HEK293 (cell line): ENCODE results near the gene PTGFRN.

Experiments used
- CTCF ChIA-PET: fragments of 350-600 bp; formaldehyde crosslinking; extraction: SDS; loops from one replicate; lab custom pipeline; 2021; ENCODE audit warnings: antibody characterized with exemption; lab: Yijun Ruan, JAX
- POLR2A ChIA-PET: fragments of 300-600 bp; formaldehyde crosslinking; extraction: SDS; loops from one replicate; lab custom pipeline; 2020; ENCODE audit warnings: antibody characterized with exemption, inconsistent platforms; lab: Yijun Ruan, JAX
- H3K27ac ChIP-seq: fragments of 200-500 bp; sonication (Bioruptor generic); 2 replicates; pipeline ENCODE4 v1.5.1; 2014; ENCODE audit warnings: low read depth, low read length, control low read depth, inconsistent platforms; ENCODE audit errors: extremely low read depth
- H3K36me3 ChIP-seq, 2 experiments: fragments of 200-500 bp in 1 of 2; sonication (Bioruptor generic) in 1 of 2; 1 replicate in 1 of 2; 2 replicates in 1 of 2; pipeline ENCODE4 v1.5.1; 2014 to 2017; ENCODE audit warnings: inconsistent platforms in 2 of 2, low read length in 2 of 2; ENCODE audit not compliant: control insufficient read depth in 2 of 2, insufficient read depth in 1 of 2
- H3K4me1 ChIP-seq: fragments of 200-500 bp; sonication (Bioruptor generic); 2 replicates; pipeline ENCODE4 v1.5.1; 2014; ENCODE audit warnings: mild to moderate bottlenecking, low read length, inconsistent platforms; ENCODE audit not compliant: control insufficient read depth, insufficient read depth
- H3K4me3 ChIP-seq: 2 replicates; pipeline ENCODE4 v1.5.1; 2011; ENCODE audit warnings: low read depth, mild to moderate bottlenecking, control low read depth, low read length, moderate library complexity
- H3K9me3 ChIP-seq: fragments of 200-500 bp; sonication (Bioruptor generic); 2 replicates; pipeline ENCODE4 v1.5.1; 2014; ENCODE audit warnings: low read depth, low read length, inconsistent platforms; ENCODE audit not compliant: control insufficient read depth, insufficient read depth
- KLF17 ChIP-seq: fragments of 450-650 bp; formaldehyde crosslinking; IDR thresholded peaks from 2 replicates; pipeline ENCODE4 v1.5.1; 2016; ENCODE audit warnings: missing biosample characterization, missing genetic modification characterization
- OSR2 ChIP-seq: fragments of 450-650 bp; formaldehyde crosslinking; IDR thresholded peaks from 2 replicates; pipeline ENCODE4 v1.5.1; 2016; ENCODE audit warnings: missing biosample characterization, missing genetic modification characterization
- OVOL3 ChIP-seq: fragments of 450-650 bp; formaldehyde crosslinking; IDR thresholded peaks from 2 replicates; pipeline ENCODE4 v1.5.1; 2016; ENCODE audit warnings: missing biosample characterization, missing genetic modification characterization
- SCRT2 ChIP-seq: fragments of 450-650 bp; formaldehyde crosslinking; IDR thresholded peaks from 2 replicates; pipeline ENCODE4 v1.5.1; 2016; ENCODE audit warnings: missing biosample characterization, missing genetic modification characterization
- TSHZ1 ChIP-seq: fragments of 450-650 bp; formaldehyde crosslinking; IDR thresholded peaks from 2 replicates; pipeline ENCODE4 v1.5.1; 2016; ENCODE audit warnings: missing biosample characterization, missing genetic modification characterization, borderline replicate concordance
- WT1 ChIP-seq: fragments of 450-650 bp; formaldehyde crosslinking; IDR thresholded peaks from 2 replicates; pipeline ENCODE4 v1.5.1; 2016; ENCODE audit warnings: missing biosample characterization, missing genetic modification characterization
- ZBTB44 ChIP-seq: fragments of 450-650 bp; IDR thresholded peaks from 2 replicates; pipeline ENCODE4 v1.5.1; 2018; ENCODE audit warnings: missing biosample characterization, mild to moderate bottlenecking, missing genetic modification characterization
- ZBTB8A ChIP-seq: fragments of 450-650 bp; formaldehyde crosslinking; IDR thresholded peaks from 2 replicates; pipeline ENCODE4 v1.5.1; 2016; ENCODE audit warnings: missing biosample characterization, missing genetic modification characterization
- ZFHX2 ChIP-seq: fragments of 450-650 bp; formaldehyde crosslinking; conservative IDR thresholded peaks from 2 replicates; pipeline ENCODE4 v1.5.1; 2016; ENCODE audit warnings: missing biosample characterization, missing genetic modification characterization
- ZNF138 ChIP-seq: fragments of 450-650 bp; formaldehyde crosslinking; IDR thresholded peaks from 2 replicates; pipeline ENCODE4 v1.5.1; 2016; ENCODE audit warnings: missing biosample characterization, missing genetic modification characterization, borderline replicate concordance
- ZNF146 ChIP-seq: fragments of 450-650 bp; formaldehyde crosslinking; IDR thresholded peaks from 2 replicates; pipeline ENCODE4 v1.5.1; 2016; ENCODE audit warnings: missing biosample characterization, missing genetic modification characterization
- ZNF48 ChIP-seq: fragments of 450-650 bp; formaldehyde crosslinking; IDR thresholded peaks from 2 replicates; pipeline ENCODE4 v1.5.1; 2016; ENCODE audit warnings: missing biosample characterization, missing genetic modification characterization
- ZNF513 ChIP-seq: fragments of 450-650 bp; IDR thresholded peaks from 2 replicates; pipeline ENCODE4 v1.5.1; 2018; ENCODE audit warnings: missing biosample characterization, missing genetic modification characterization
- ZNF530 ChIP-seq: fragments of 450-650 bp; formaldehyde crosslinking; IDR thresholded peaks from 2 replicates; pipeline ENCODE4 v1.5.1; 2016; ENCODE audit warnings: low read depth, missing biosample characterization, missing genetic modification characterization
- ZNF585B ChIP-seq: fragments of 450-650 bp; formaldehyde crosslinking; IDR thresholded peaks from 2 replicates; pipeline ENCODE4 v1.5.1; 2016; ENCODE audit warnings: missing biosample characterization, missing genetic modification characterization
- ZNF701 ChIP-seq: fragments of 450-650 bp; formaldehyde crosslinking; IDR thresholded peaks from 2 replicates; pipeline ENCODE4 v1.5.1; 2016; ENCODE audit warnings: missing biosample characterization, missing genetic modification characterization
- ZNF792 ChIP-seq: fragments of 450-650 bp; formaldehyde crosslinking; IDR thresholded peaks from 2 replicates; pipeline ENCODE4 v1.5.1; 2016; ENCODE audit warnings: missing biosample characterization, missing genetic modification characterization
- ZSCAN16 ChIP-seq: fragments of 450-650 bp; formaldehyde crosslinking; IDR thresholded peaks from 2 replicates; pipeline ENCODE4 v1.5.1; 2016; ENCODE audit warnings: missing biosample characterization, missing genetic modification characterization
- TF ChIP-seq, protein P1 (sequence below): fragments of 450-650 bp; formaldehyde crosslinking; IDR thresholded peaks from 2 replicates; pipeline ENCODE4 v1.5.1; 2017; ENCODE audit warnings: missing biosample characterization, missing genetic modification characterization
- TF ChIP-seq, protein P2 (sequence below): fragments of 450-650 bp; formaldehyde crosslinking; optimal IDR thresholded peaks from 2 replicates; pipeline ENCODE3; 2016; ENCODE audit warnings: missing biosample characterization, mild to moderate bottlenecking, missing genetic modification characterization
- TF ChIP-seq, protein P3 (sequence below): fragments of 450-650 bp; formaldehyde crosslinking; IDR thresholded peaks from 2 replicates; pipeline ENCODE4 v1.5.1; 2017; ENCODE audit warnings: missing biosample characterization, missing genetic modification characterization

Gene PTGFRN

GRCh38 chr1:117033772-117034171 lies 124.1 kb downstream of the PTGFRN start:
- CTCF ChIA-PET = no interaction called here
- Histone ChIP-seq H3K4me3 (no peak overlapping the region), H3K9me3 (no peaks in the 10 kb centered on the region), H3K4me1 (no peaks in the 10 kb centered on the region), H3K36me3 (no peaks in the 10 kb centered on the region), H3K27ac (no peak overlapping the region)
- POLR2A ChIA-PET = no interaction called here
- no peak for TF ChIP-seq ZFHX2
- no peak for TF ChIP-seq ZBTB8A (tag by site-specific recombination)
- TF ChIP-seq ZSCAN16 (tag by site-specific recombination) = no peak
- TF ChIP-seq KLF17 (tag by site-specific recombination) = no peak
- TF ChIP-seq OVOL3 = no peak
- TF ChIP-seq, protein P1, sequence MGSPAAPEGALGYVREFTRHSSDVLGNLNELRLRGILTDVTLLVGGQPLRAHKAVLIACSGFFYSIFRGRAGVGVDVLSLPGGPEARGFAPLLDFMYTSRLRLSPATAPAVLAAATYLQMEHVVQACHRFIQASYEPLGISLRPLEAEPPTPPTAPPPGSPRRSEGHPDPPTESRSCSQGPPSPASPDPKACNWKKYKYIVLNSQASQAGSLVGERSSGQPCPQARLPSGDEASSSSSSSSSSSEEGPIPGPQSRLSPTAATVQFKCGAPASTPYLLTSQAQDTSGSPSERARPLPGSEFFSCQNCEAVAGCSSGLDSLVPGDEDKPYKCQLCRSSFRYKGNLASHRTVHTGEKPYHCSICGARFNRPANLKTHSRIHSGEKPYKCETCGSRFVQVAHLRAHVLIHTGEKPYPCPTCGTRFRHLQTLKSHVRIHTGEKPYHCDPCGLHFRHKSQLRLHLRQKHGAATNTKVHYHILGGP (tag by site-specific recombination) = no peak
- TF ChIP-seq ZNF701 (tag by site-specific recombination) = no peak
- TF ChIP-seq ZBTB44 (tag by site-specific recombination) = no peak
- no peak for TF ChIP-seq ZNF585B (tag by site-specific recombination)
- TF ChIP-seq ZNF138 (tag by site-specific recombination) = no peak
- TF ChIP-seq, protein P2, sequence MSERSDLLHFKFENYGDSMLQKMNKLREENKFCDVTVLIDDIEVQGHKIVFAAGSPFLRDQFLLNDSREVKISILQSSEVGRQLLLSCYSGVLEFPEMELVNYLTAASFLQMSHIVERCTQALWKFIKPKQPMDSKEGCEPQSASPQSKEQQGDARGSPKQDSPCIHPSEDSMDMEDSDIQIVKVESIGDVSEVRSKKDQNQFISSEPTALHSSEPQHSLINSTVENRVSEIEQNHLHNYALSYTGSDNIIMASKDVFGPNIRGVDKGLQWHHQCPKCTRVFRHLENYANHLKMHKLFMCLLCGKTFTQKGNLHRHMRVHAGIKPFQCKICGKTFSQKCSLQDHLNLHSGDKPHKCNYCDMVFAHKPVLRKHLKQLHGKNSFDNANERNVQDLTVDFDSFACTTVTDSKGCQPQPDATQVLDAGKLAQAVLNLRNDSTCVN (tag by site-specific recombination) = no peak

GRCh38 chr1:117034791-117035290 lies 125.1 kb downstream of the PTGFRN start:
- CTCF ChIA-PET = no interaction called here
- no peak overlapping the region for H3K27ac ChIP-seq

More at GRCh38 chr1:117034791-117035290, 125.1 kb downstream of the PTGFRN start:
- Histone ChIP-seq H3K9me3 (no peaks in the 10 kb centered on the region), H3K36me3 (no peaks in the 10 kb centered on the region), H3K4me1 (no peaks in the 10 kb centered on the region), H3K4me3 (no peak overlapping the region)
- POLR2A ChIA-PET = interaction anchor here (0.6 kb wide), 1 partner anchor 518 kb away, joined by 3 read pairs; no protein-coding TSS in a partner anchor
- TF ChIP-seq SCRT2 (no peak), ZSCAN16 (tag by site-specific recombination) (no peak), ZNF146 (tag by site-specific recombination) (no peak), WT1 (no peak), TSHZ1 (tag by site-specific recombination) (no peak), ZNF792 (tag by site-specific recombination) (no peak), OSR2 (tag by site-specific recombination) (no peak), ZNF48 (tag by site-specific recombination) (no peak), ZNF513 (tag by site-specific recombination) (no peak), ZNF530 (tag by site-specific recombination) (no peak)
- TF ChIP-seq, protein P3, sequence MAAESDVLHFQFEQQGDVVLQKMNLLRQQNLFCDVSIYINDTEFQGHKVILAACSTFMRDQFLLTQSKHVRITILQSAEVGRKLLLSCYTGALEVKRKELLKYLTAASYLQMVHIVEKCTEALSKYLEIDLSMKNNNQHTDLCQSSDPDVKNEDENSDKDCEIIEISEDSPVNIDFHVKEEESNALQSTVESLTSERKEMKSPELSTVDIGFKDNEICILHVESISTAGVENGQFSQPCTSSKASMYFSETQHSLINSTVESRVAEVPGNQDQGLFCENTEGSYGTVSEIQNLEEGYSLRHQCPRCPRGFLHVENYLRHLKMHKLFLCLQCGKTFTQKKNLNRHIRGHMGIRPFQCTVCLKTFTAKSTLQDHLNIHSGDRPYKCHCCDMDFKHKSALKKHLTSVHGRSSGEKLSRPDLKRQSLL = no peak
